Heart left ventricle (tissue), 16 donors: Measurements from ENCODE around the gene ARHGDIB. TPM values are rescaled to one million over a fixed set of nuclear protein-coding genes. Genes with fewer than 3 reads are reported as not detected.
A peak's percentile ranks its signal among the peaks of the same experiment; 100 is the strongest.

Experiments used
- ATAC-seq, 4 donors: fragments of 200-7000 bp; cut with Tn5 transposase; one replicate each; pipeline ENCODE4 v1.9.1; 2020 to 2022; ENCODE audit warnings: moderate library complexity in 4 of 4, mild to moderate bottlenecking in 3 of 4, moderate number of reproducible peaks in 1 of 4
- DNase-seq, 5 donors: peaks; one replicate each; pipeline ENCODE4 v3.0.0-alpha.2; 2020
- H3K27ac ChIP-seq, 12 donors: fragments of 200-600 bp; sonication (generic) in 4 of 12; one replicate each; pipeline versions ENCODE4 v1.5.0 to v1.8.0; 2016 to 2022; ENCODE audit warnings: mild to moderate bottlenecking in 2 of 12
- H3K27me3 ChIP-seq, 9 donors: fragments of 200-600 bp; sonication (generic) in 2 of 9; one replicate each; pipeline versions ENCODE4 v1.5.1 to v1.8.0; 2016 to 2022; ENCODE audit warnings: mild to moderate bottlenecking in 3 of 9
- H3K36me3 ChIP-seq, 9 donors: fragments of 200-600 bp; sonication (generic) in 2 of 9; one replicate each; pipeline versions ENCODE4 v1.5.0 to v1.8.0; 2018 to 2022; ENCODE audit warnings: mild to moderate bottlenecking in 2 of 9
- H3K4me1 ChIP-seq, 12 donors: fragments of 200-600 bp; sonication (generic) in 4 of 12; one replicate each; pipeline versions ENCODE4 v1.5.0 to v1.8.0; 2016 to 2022; ENCODE audit warnings: mild to moderate bottlenecking in 3 of 12
- H3K4me3 ChIP-seq, 12 donors: fragments of 200-600 bp; sonication (generic) in 4 of 12; one replicate each; pipeline versions ENCODE4 v1.5.0 to v1.8.0; 2017 to 2022; ENCODE audit warnings: mild to moderate bottlenecking in 9 of 12, moderate library complexity in 4 of 12
- H3K9me3 ChIP-seq, 12 donors: fragments of 200-600 bp; sonication (generic) in 4 of 12; one replicate each; pipeline versions ENCODE4 v1.5.0 to v1.8.0; 2016 to 2022; ENCODE audit warnings: mild to moderate bottlenecking in 1 of 12
- CTCF ChIP-seq, 12 donors: fragments of 200-600 bp; sonication (generic) in 4 of 12; IDR thresholded peaks; one replicate each; pipeline versions ENCODE4 v1.5.0 to v1.8.0; 2018 to 2022; ENCODE audit warnings: antibody characterized with exemption in 12 of 12, mild to moderate bottlenecking in 5 of 12
- POLR2A ChIP-seq, 2 donors: fragments of 450-650 bp; IDR thresholded peaks; one replicate each; pipeline ENCODE4 v1.6.1; 2017; ENCODE audit warnings: antibody characterized with exemption in 2 of 2, mild to moderate bottlenecking in 2 of 2, moderate library complexity in 2 of 2
- WGBS, 4 donors: extraction: QIAGEN DNeasy Blood & Tissue Kit in 2 of 4; methylation state at CpG; one replicate each; pipeline versions ENCODE4 v1.1.5 to v1.1.7; 2013 to 2018; 5-methylcytosine and 5-hydroxymethylcytosine counted together
- intact Hi-C, 10 donors: fragments of 100-400 bp; cut with DNase I; formaldehyde crosslinking; loops; one replicate each; pipeline versions ENCODE4 v1.11.1 to v1.14.2; 2022
- polyA plus RNA-seq, 2 donors: library from polyadenylated mRNA; stranded (reverse); fragments of 200-250 nt; gene quantifications; one replicate each; pipeline ENCODE4 v1.2.3, GENCODE V29; 2013
- total RNA-seq, 9 donors: library from RNA; depleted of rRNA in 2 of 9; stranded (reverse); fragments of >200 nt in 2 of 9; fragmentation: NEBNext Ultra II Directional in 3 of 9; extraction: Animal tissue kit (Norgen Biotek cat#: 25700) in 3 of 9; gene quantifications; one replicate each; pipeline versions ENCODE4 v1.1.0 to v1.2.4, GENCODE V29; 2016 to 2023
- donor health status: ischemic (EF 13 %, LVEDD 7.1; RV severe dilation, severe dysfunction).
- donor health status: healthy with polysubstance abuse.
- donor health status: DM: no; HTN: yes; CAD: no.
- donor health status: DM: no; HTN: no; CAD: no.
- donor health status: ischemic (EF 25% LVEDD 6.9; RV normal size, moderate dysfunction).
- donor health status: ischemic (EF 25% LVEDD 5.7; RV mildly dilated, moderate dysfunction).
- donor health status: healthy.
- donor health status: DM: yes; HTN: yes; CAD: no.
- donor health status: ischemic (EF 35%, LVEDD 5.7; RV mildly dilated, moderate dysfunction).
- donor health status: nonischemic (EF 11% LVEDD 7.7; RV severe dilation, severe dysfunction).
- donor health status: DM: yes; HTN: yes; CAD: no.
- donor health status: PGD.
- donor health status: ischemic (EF 29% LVEDD 5.4; RV normal size, mild dysfunction).
- donor health status: nonischemic (EF 23%, LVEDD 6.1; RV moderate dilation, normal function).

ARHGDIB gene
- total and polyA plus RNA-seq, 11 donors = 30.5 to 256 (median 65.8) TPM

GRCh38 chr12:14950421-14950820 is 11.0 kb downstream of the ARHGDIB start:
- Histone ChIP-seq H3K36me3 (peaks cover 0 to 56% (median 39%) of the 10 kb centered on the region in 9 donors), H3K27me3 (no peaks in the 10 kb centered on the region), H3K9me3 (no peaks in the 10 kb centered on the region), H3K4me3 (peak overlapping the region in 1 of 12 donors; percentile 18), H3K4me1 (peaks cover 5 to 96% (median 59%) of the 10 kb centered on the region in 12 donors), H3K27ac (peak overlapping the region in 9 of 12 donors; percentile 33 to 92 (median 78))
- ATAC-seq (no peak), DNase-seq (no peak)
- TF ChIP-seq CTCF (IDR thresholded peaks at IDR 0.05) (no peak), POLR2A (IDR thresholded peaks at IDR 0.05) (no peak)
- WGBS, 4 donors = 53 to 68% (median 60%) methylated on average over 4 of the region's 4 CpGs
- intact Hi-C loops = loop anchor here in 3 of 10 donors (5.0 kb wide), 3 partner anchors 48 to 108 kb away; partner anchors contain the start of gene ART4 (in 1 of the 3)

- ATAC-seq (no peak), DNase-seq (no peak)
- peaks cover 0 to 60% (median 47%) of the 10 kb centered on the region in 9 donors for H3K36me3 ChIP-seq
- no peak overlapping the region for H3K4me3 ChIP-seq
- no peak for TF ChIP-seq CTCF (IDR thresholded peaks at IDR 0.05)
- no peak for TF ChIP-seq POLR2A (IDR thresholded peaks at IDR 0.05)
- no peaks in the 10 kb centered on the region for H3K27me3 ChIP-seq
- WGBS, 4 donors = 94 to 98% (median 96%) methylated on average over 5 of the region's 5 CpGs
- H3K27ac ChIP-seq = peak overlapping the region in 11 of 12 donors; percentile 15 to 92 (median 76)
- intact Hi-C loops = loop anchor here in 4 of 10 donors (5.0 kb wide), 4 partner anchors 37 to 107 kb away; partner anchors contain the start of gene ART4 (in 1 of the 4)
- H3K4me1 ChIP-seq = peaks cover 5 to 88% (median 59%) of the 10 kb centered on the region in 12 donors
- H3K9me3 ChIP-seq = no peaks in the 10 kb centered on the region
These were observed 11.8 kb downstream of the ARHGDIB start for GRCh38 chr12:14949631-14950030.

GRCh38 chr12:14948672-14949071 is 12.7 kb downstream of the ARHGDIB start:
- Histone ChIP-seq H3K4me3 (peak overlapping the region in 3 of 12 donors; percentile 2 to 17 (median 4)), H3K4me1 (peaks cover 5 to 79% (median 50%) of the 10 kb centered on the region in 12 donors), H3K27me3 (no peaks in the 10 kb centered on the region), H3K27ac (peak overlapping the region; percentile 15 to 92 (median 76)), H3K36me3 (peaks cover 0 to 67% (median 53%) of the 10 kb centered on the region in 9 donors), H3K9me3 (no peaks in the 10 kb centered on the region)
- ATAC-seq = peak; percentile 73 to 93 (median 88)
- WGBS, 4 donors = 3 to 14% (median 8%) methylated on average over 3 of the region's 3 CpGs
- DNase-seq = peak in 2 of 5 donors; percentile 36 to 39
- TF ChIP-seq CTCF (IDR thresholded peaks at IDR 0.05) (no peak), POLR2A (IDR thresholded peaks at IDR 0.05) (peak in 1 of 2 donors; percentile 55)
- intact Hi-C loops = loop anchor here in 2 of 10 donors (5.0 kb wide), 2 partner anchors 36 to 46 kb away; no protein-coding TSS in a partner anchor

- peak overlapping the region in 5 of 12 donors; percentile 5 to 78 (median 32) for H3K27ac ChIP-seq
- H3K4me1 ChIP-seq = peaks cover 3 to 60% (median 36%) of the 10 kb centered on the region in 12 donors
These were observed 14.5 kb downstream of the ARHGDIB start for GRCh38 chr12:14946861-14947260.

More at GRCh38 chr12:14946861-14947260, 14.5 kb downstream of the ARHGDIB start:
- WGBS, 4 donors = 79 to 94% (median 83%) methylated on average over 1 of the region's 1 CpG
- ATAC-seq (no peak), DNase-seq (no peak)
- H3K36me3 ChIP-seq = peaks cover 0 to 85% (median 72%) of the 10 kb centered on the region in 9 donors
- H3K27me3 ChIP-seq = no peaks in the 10 kb centered on the region
- H3K9me3 ChIP-seq = no peaks in the 10 kb centered on the region
- no peak overlapping the region for H3K4me3 ChIP-seq
- intact Hi-C loops = loop anchor here in 2 of 10 donors (5.0 kb wide), 2 partner anchors 35 to 45 kb away; no protein-coding TSS in a partner anchor
- TF ChIP-seq POLR2A (IDR thresholded peaks at IDR 0.05) = no peak
- no peak for TF ChIP-seq CTCF (IDR thresholded peaks at IDR 0.05)
